ENCODE results near the gene ITPR1. TPM values are rescaled to one million over a fixed set of nuclear protein-coding genes. Genes with fewer than 3 reads are reported as not detected.

Gene ITPR1
- total and polyA plus RNA-seq, 2 experiments from 2014 or later: 6.8 to 21.0 TPM

DNA sequence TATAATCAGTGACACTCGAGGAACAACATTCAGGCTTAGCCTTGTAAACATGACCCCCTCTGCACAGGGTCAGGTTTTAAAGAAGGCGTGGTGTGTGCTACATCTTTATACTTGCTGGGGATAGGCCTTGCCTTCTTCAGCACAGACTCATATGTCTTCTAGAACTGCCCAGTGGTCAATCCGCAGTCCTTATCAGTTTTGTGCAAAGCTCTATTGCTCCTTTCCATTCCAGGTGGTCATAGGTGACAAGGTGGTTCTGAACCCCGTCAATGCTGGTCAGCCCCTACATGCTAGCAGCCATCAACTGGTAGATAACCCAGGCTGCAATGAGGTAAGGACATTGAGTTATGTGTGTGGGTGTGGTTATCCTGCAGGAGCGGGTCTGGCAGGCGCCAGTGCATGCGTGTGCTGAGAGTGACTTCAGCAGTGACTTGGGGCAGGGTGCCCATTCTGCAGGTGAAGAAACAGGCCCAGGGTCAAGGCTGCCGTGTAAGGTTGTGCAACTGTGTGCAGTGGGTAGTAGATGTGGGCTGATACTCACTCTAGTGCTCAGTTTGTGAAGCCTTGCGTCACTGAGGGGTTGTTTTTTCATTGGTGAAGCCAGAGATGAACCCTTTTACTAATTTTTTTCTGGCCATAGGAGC, 150.9 kb downstream of the ITPR1 start:
- Histone ChIP-seq H3K4me1 (ENCODE audit: insufficient read depth) (no peaks in the 10 kb centered on the region), H3K27me3 (ENCODE audit: insufficient read depth) (no peaks in the 10 kb centered on the region), H3K9me2 (ENCODE audit: insufficient read depth) (no peaks in the 10 kb centered on the region), H2AFZ (no peak overlapping the region), H3K36me3 (ENCODE audit: insufficient read depth) (peaks cover 5% of the 10 kb centered on the region; the same call in 1 of the 2 replicates), H3K27ac (ENCODE audit: low read depth) (no peak overlapping the region), H3F3A (replicated peaks; ENCODE audit: low read depth) (no peaks in the 10 kb centered on the region), H4K20me1 (replicated peaks; ENCODE audit: insufficient read depth) (no peaks in the 10 kb centered on the region; the same call in 1 of the 2 replicates), H3K4me2 (no peak overlapping the region), H3K79me2 (replicated peaks; ENCODE audit: insufficient read depth) (no peaks in the 10 kb centered on the region), H3K4me3 (no peak overlapping the region)
- Mint-ChIP-seq H3K27me3 (ENCODE audit: insufficient read depth, low read depth, poor library complexity) (peaks cover 3% of the 10 kb centered on the region), H3K27ac (no peak overlapping the region), H3K4me3 (no peak overlapping the region), H3K36me3 (ENCODE audit: low read depth) (no peaks in the 10 kb centered on the region), H3K9me3 (no peaks in the 10 kb centered on the region), H3K4me1 (no peaks in the 10 kb centered on the region)
- TF ChIP-seq POLR2AphosphoS5 (IDR thresholded peaks at IDR 0.05; ENCODE audit: low read depth): no peak
- no peak for TF ChIP-seq ZNF331 (CRISPR knock-in tag; IDR thresholded peaks at IDR 0.05; ENCODE audit: low read depth)
- DNase-seq (ENCODE audit: low spot score) (no peak), ATAC-seq (no peak)

- H3K4me3 ChIP-seq: no peak overlapping the region
- H4K20me1 ChIP-seq (replicated peaks; ENCODE audit: insufficient read depth): no peaks in the 10 kb centered on the region
- peaks cover 3% of the 10 kb centered on the region for H3K27me3 Mint-ChIP-seq (ENCODE audit: insufficient read depth, low read depth, poor library complexity)
- DNase-seq (ENCODE audit: low spot score): no peak
- H3K4me1 Mint-ChIP-seq: no peaks in the 10 kb centered on the region
- ATAC-seq: no peak
- peaks cover 5% of the 10 kb centered on the region; the same call in 1 of the 2 replicates for H3K36me3 ChIP-seq (ENCODE audit: insufficient read depth)
- no peaks in the 10 kb centered on the region for H3K9me3 Mint-ChIP-seq
- H3K9me2 ChIP-seq (ENCODE audit: insufficient read depth): no peaks in the 10 kb centered on the region
- no peaks in the 10 kb centered on the region for H3F3A ChIP-seq (replicated peaks; ENCODE audit: low read depth)
- H3K27ac Mint-ChIP-seq: no peak overlapping the region
- H3K4me2 ChIP-seq: no peak overlapping the region
- no peak overlapping the region for H3K4me3 Mint-ChIP-seq
- H3K4me1 ChIP-seq (ENCODE audit: insufficient read depth): no peaks in the 10 kb centered on the region
- TF ChIP-seq JUNB (IDR thresholded peaks at IDR 0.05; ENCODE audit: unreplicated experiment) (no peak), NANOG (IDR thresholded peaks at IDR 0.05; ENCODE audit: borderline replicate concordance) (no peak), STAT1 (IDR thresholded peaks at IDR 0.05; ENCODE audit: unreplicated experiment) (no peak)
- no peaks in the 10 kb centered on the region for H3K27me3 ChIP-seq (ENCODE audit: insufficient read depth)
- no peak overlapping the region for H2AFZ ChIP-seq
- H3K79me2 ChIP-seq (replicated peaks; ENCODE audit: insufficient read depth): no peaks in the 10 kb centered on the region
- no peak overlapping the region for H3K27ac ChIP-seq (ENCODE audit: low read depth)
- no peaks in the 10 kb centered on the region for H3K36me3 Mint-ChIP-seq (ENCODE audit: low read depth)
Observed at GRCh38 chr3:4644951-4645350, 151.8 kb downstream of the ITPR1 start.

- no peaks in the 10 kb centered on the region for H3F3A ChIP-seq (replicated peaks; ENCODE audit: low read depth)
- DNase-seq (ENCODE audit: low spot score) (no peak), ATAC-seq (no peak)
- H3K27ac ChIP-seq (ENCODE audit: low read depth): no peak overlapping the region
- H3K4me1 Mint-ChIP-seq: no peaks in the 10 kb centered on the region
- H4K20me1 ChIP-seq (replicated peaks; ENCODE audit: insufficient read depth): no peaks in the 10 kb centered on the region
- no peaks in the 10 kb centered on the region for H3K36me3 Mint-ChIP-seq (ENCODE audit: low read depth)
- H3K4me3 Mint-ChIP-seq: no peak overlapping the region
- no peak overlapping the region for H3K4me3 ChIP-seq
- peaks cover 5% of the 10 kb centered on the region; the same call in 1 of the 2 replicates for H3K36me3 ChIP-seq (ENCODE audit: insufficient read depth)
- no peak overlapping the region for H2AFZ ChIP-seq
- H3K27ac Mint-ChIP-seq: no peak overlapping the region
- peaks cover 3% of the 10 kb centered on the region for H3K27me3 Mint-ChIP-seq (ENCODE audit: insufficient read depth, low read depth, poor library complexity)
- no peak overlapping the region for H3K4me2 ChIP-seq
- no peaks in the 10 kb centered on the region for H3K79me2 ChIP-seq (replicated peaks; ENCODE audit: insufficient read depth)
- H3K4me1 ChIP-seq (ENCODE audit: insufficient read depth): no peaks in the 10 kb centered on the region
- H3K9me2 ChIP-seq (ENCODE audit: insufficient read depth): no peaks in the 10 kb centered on the region
- H3K27me3 ChIP-seq (ENCODE audit: insufficient read depth): no peaks in the 10 kb centered on the region
- H3K9me3 Mint-ChIP-seq: no peaks in the 10 kb centered on the region
- TF ChIP-seq STAT1 (IDR thresholded peaks at IDR 0.05; ENCODE audit: unreplicated experiment) (no peak), ZNF331 (CRISPR knock-in tag; IDR thresholded peaks at IDR 0.05; ENCODE audit: low read depth) (no peak), REST (IDR thresholded peaks at IDR 0.05; ENCODE audit: unreplicated experiment) (no peak), ZNF462 (CRISPR knock-in tag; IDR thresholded peaks at IDR 0.05) (no peak)
Observed at GRCh38 chr3:4645468-4645867, 152.3 kb downstream of the ITPR1 start.

Measured in GM23338 (cell line).